GM12873 (cell line): ENCODE data around the gene RNF17.

Experiments used
- TF ChIP-seq, protein P1 (sequence below): IDR thresholded peaks from 2 replicates; pipeline ENCODE4 v1.5.1; 2012; ENCODE audit warnings: low read depth, mild to moderate bottlenecking, moderate library complexity, low read length, control low read depth; ENCODE audit not compliant: insufficient read depth; ENCODE audit errors: missing control alignments

Gene RNF17

DNA sequence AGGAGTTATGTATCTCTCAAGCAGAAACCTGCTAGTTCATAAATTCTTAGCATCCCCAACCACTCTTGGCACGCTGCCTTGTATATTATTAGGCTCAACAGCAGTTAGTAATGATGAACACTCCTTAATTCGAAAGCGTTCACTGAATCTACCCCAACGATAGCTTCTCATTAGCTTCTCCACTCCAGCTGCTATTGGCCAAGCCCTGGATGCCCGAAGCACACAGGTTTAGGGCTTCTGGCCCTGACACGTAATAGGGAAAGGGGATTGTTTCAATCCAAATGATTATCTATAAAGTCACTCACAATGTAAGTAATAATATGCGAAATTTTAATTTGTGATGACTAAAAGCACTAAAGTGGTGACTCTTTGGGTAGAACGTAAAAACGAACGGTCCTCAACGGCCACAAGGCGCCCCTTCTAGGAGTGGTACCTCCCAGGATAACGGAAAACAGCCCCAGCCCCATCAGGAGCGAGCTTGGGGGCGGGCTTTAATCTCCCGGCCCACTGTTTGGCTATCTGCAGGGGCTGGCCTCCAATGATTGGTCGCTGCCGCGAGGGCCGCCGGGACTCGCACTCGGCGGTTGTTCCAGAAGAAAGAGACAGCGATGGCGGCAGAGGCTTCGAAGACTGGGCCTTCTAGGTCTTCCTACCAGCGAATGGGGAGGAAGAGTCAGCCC, at the start of gene RNF17:
Gene RNF17 (plus strand): TSS at position 574 of the 680 bp plus-strand sequence. CDS start 35 bp downstream, at position 609.
- TF ChIP-seq, protein P1, sequence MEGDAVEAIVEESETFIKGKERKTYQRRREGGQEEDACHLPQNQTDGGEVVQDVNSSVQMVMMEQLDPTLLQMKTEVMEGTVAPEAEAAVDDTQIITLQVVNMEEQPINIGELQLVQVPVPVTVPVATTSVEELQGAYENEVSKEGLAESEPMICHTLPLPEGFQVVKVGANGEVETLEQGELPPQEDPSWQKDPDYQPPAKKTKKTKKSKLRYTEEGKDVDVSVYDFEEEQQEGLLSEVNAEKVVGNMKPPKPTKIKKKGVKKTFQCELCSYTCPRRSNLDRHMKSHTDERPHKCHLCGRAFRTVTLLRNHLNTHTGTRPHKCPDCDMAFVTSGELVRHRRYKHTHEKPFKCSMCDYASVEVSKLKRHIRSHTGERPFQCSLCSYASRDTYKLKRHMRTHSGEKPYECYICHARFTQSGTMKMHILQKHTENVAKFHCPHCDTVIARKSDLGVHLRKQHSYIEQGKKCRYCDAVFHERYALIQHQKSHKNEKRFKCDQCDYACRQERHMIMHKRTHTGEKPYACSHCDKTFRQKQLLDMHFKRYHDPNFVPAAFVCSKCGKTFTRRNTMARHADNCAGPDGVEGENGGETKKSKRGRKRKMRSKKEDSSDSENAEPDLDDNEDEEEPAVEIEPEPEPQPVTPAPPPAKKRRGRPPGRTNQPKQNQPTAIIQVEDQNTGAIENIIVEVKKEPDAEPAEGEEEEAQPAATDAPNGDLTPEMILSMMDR: no peak

DNA sequence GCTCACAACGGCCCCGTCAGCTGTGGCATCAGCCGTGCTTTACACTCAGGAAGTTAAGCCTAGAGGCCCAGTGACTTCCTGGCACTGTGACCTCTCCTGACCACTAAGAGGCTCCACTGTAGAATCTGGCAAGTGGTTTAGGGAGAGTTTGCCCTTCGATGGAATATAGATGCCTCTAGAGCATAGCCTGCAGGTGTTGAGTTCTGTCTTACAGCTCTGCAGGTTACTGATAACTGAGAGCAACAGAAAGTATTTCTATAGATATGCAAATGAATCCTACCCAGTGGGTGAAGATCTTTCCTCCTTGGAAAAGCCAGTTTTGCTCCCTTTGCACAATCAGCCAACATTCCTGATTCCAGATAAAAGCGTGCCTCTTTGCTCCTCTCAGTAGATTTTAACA, 48.0 kb upstream of the RNF17 start:
- TF ChIP-seq, protein P1: no peak

- TF ChIP-seq, protein P1: no peak
Measured at GRCh38 chr13:24716446-24716845, 47.5 kb upstream of the RNF17 start.

GRCh38 chr13:24717217-24717616, 46.8 kb upstream of the RNF17 start:
- TF ChIP-seq, protein P1: no peak

- TF ChIP-seq, protein P1: no peak
Measured at GRCh38 chr13:24718192-24718965, 45.6 kb upstream of the RNF17 start.

- TF ChIP-seq, protein P1: no peak
Measured at GRCh38 chr13:24719139-24719538, 44.8 kb upstream of the RNF17 start.

- TF ChIP-seq, protein P1: no peak
Measured at GRCh38 chr13:24723206-24723605, 40.8 kb upstream of the RNF17 start.
